Endodermal cell (in vitro differentiated cells): ENCODE results near the gene OTUD7B. TPM values are rescaled to one million over a fixed set of nuclear protein-coding genes. Genes with fewer than 3 reads are reported as not detected.

Experiments used
- DNase-seq: peaks from one replicate; pipeline ENCODE4 v3.0.0-alpha.2; 2017
- H3K27ac ChIP-seq: 2 replicates; pipeline ENCODE4 v1.5.1; 2013; ENCODE audit warnings: mild to moderate bottlenecking, low read depth, low read length, moderate library complexity
- H3K27me3 ChIP-seq: 2 replicates; pipeline ENCODE4 v1.6.1; 2013; ENCODE audit warnings: mild to moderate bottlenecking, low read length, moderate library complexity; ENCODE audit not compliant: insufficient read depth, control insufficient read depth, poor library complexity, severe bottlenecking
- H3K36me3 ChIP-seq: 2 replicates; pipeline ENCODE4 v1.7.0; 2013; ENCODE audit warnings: mild to moderate bottlenecking, low read length, moderate library complexity; ENCODE audit not compliant: control insufficient read depth, insufficient read depth
- H3K4me1 ChIP-seq: one replicate; pipeline ENCODE4 v1.7.0; 2013; ENCODE audit warnings: low read length; ENCODE audit not compliant: control insufficient read depth, insufficient read depth
- H3K4me3 ChIP-seq: 2 replicates; pipeline ENCODE4 v1.5.1; 2013; ENCODE audit warnings: mild to moderate bottlenecking, low read length, moderate library complexity
- H3K9ac ChIP-seq: 2 replicates; pipeline ENCODE4 v1.6.1; 2013; ENCODE audit warnings: mild to moderate bottlenecking, low read length, moderate library complexity; ENCODE audit not compliant: poor library complexity, severe bottlenecking; ENCODE audit errors: extremely low read depth
- H3K9me3 ChIP-seq: 2 replicates; pipeline ENCODE4 v1.6.1; 2013; ENCODE audit warnings: mild to moderate bottlenecking, low read length, moderate library complexity; ENCODE audit not compliant: control insufficient read depth
- H3K27ac Mint-ChIP-seq: 2 replicates; pipeline ENCODE4 v1.8.0; 2020; ENCODE audit warnings: mixed read lengths
- H3K27me3 Mint-ChIP-seq: 2 replicates; pipeline ENCODE4 v1.8.0; 2021; ENCODE audit warnings: mild to moderate bottlenecking, mixed read lengths; ENCODE audit not compliant: insufficient read depth
- H3K36me3 Mint-ChIP-seq: 2 replicates; pipeline ENCODE4 v1.8.0; 2020; ENCODE audit warnings: low read depth, mixed read lengths
- H3K4me1 Mint-ChIP-seq: 2 replicates; pipeline ENCODE4 v1.8.0; 2020; ENCODE audit warnings: mixed read lengths
- H3K4me3 Mint-ChIP-seq: 2 replicates; pipeline ENCODE4 v1.8.0; 2020; ENCODE audit warnings: mild to moderate bottlenecking, moderate library complexity, mixed read lengths
- H3K9me3 Mint-ChIP-seq: 2 replicates; pipeline ENCODE4 v1.8.0; 2020; ENCODE audit warnings: mild to moderate bottlenecking, mixed read lengths
- CTCF ChIP-seq: fragments of 200-600 bp; sonication (generic); conservative IDR thresholded peaks from 2 replicates; pipeline ENCODE4 v1.5.0; 2021; ENCODE audit warnings: antibody characterized with exemption, mild to moderate bottlenecking
- WGBS, 2 experiments: methylation state at CpG; one replicate each; pipeline versions ENCODE4 v1.1.5 to v1.1.7; 2013; ENCODE audit warnings: missing lambda C conversion rate in 2 of 2, mixed read lengths in 1 of 2; ENCODE audit not compliant: insufficient coverage in 1 of 2, insufficient read length in 1 of 2; 5-methylcytosine and 5-hydroxymethylcytosine counted together
- total RNA-seq, 2 donors: library from RNA; stranded (reverse); fragmentation: NEBNext Ultra II Directional in 1 of 2; extraction: Animal tissue kit (Norgen Biotek cat#: 25700) in 1 of 2; gene quantifications; 2 replicates in 1 of 2; 3 replicates in 1 of 2; pipeline ENCODE4 v1.2.1, GENCODE V29; 2021

The OTUD7B gene
- total RNA-seq, 2 donors from 2014 or later = 26.6 to 31.1 TPM

- TF ChIP-seq CTCF = no peak
- H3K27me3 Mint-ChIP-seq = peaks cover 10% of the 10 kb centered on the region
- H3K4me3 ChIP-seq = peak within 1 kb of the TSS; percentile 81
- 52 to 78% methylated on average over 44 to 65 of the region's 65 CpGs for WGBS, 2 experiments
- DNase-seq = peak; percentile 97
- peak within 1 kb of the TSS; percentile 94 for H3K27ac Mint-ChIP-seq
- H3K9me3 ChIP-seq = peaks cover 4% of the 10 kb centered on the region
- H3K4me1 Mint-ChIP-seq = peaks cover 2% of the 10 kb centered on the region
- H3K9me3 Mint-ChIP-seq = no peaks in the 10 kb centered on the region
- no peak within 1 kb of the TSS for H3K27ac ChIP-seq
- no peaks in the 10 kb centered on the region for H3K36me3 ChIP-seq
- peaks cover 8% of the 10 kb centered on the region for H3K36me3 Mint-ChIP-seq
- H3K9ac ChIP-seq = peak within 1 kb of the TSS; percentile 50
- peak within 1 kb of the TSS; percentile 78 for H3K4me3 Mint-ChIP-seq
- no peaks in the 10 kb centered on the region for H3K4me1 ChIP-seq
- H3K27me3 ChIP-seq = no peaks in the 10 kb centered on the region
Measured at GRCh38 chr1:149899460-149900284, 110.9 kb downstream of the OTUD7B start, which contains the start of gene BOLA1. Gene BOLA1 (plus strand): TSS chr1:149899568. CDS start chr1:149900060, 492 bp downstream.

- Histone ChIP-seq H3K4me3 (no peak overlapping the region), H3K4me1 (no peaks in the 10 kb centered on the region), H3K9me3 (peaks cover 4% of the 10 kb centered on the region), H3K27ac (no peak overlapping the region), H3K27me3 (no peaks in the 10 kb centered on the region), H3K9ac (no peak overlapping the region), H3K36me3 (no peaks in the 10 kb centered on the region)
- Mint-ChIP-seq H3K4me1 (peaks cover 2% of the 10 kb centered on the region), H3K36me3 (no peaks in the 10 kb centered on the region), H3K27me3 (peaks cover 10% of the 10 kb centered on the region), H3K4me3 (no peak overlapping the region), H3K9me3 (no peaks in the 10 kb centered on the region), H3K27ac (no peak overlapping the region)
- TF ChIP-seq CTCF = no peak
- WGBS, 2 experiments = 100% methylated on average over 1 to 4 of the region's 4 CpGs
- DNase-seq = no peak
Measured at GRCh38 chr1:149896575-149896974, 114.0 kb downstream of the OTUD7B start.

GRCh38 chr1:149888999-149889289, 121.6 kb downstream of the OTUD7B start:
- 44 to 60% methylated on average over 5 to 6 of the region's 6 CpGs for WGBS, 2 experiments
- H3K27ac ChIP-seq = peak overlapping the region; percentile 98
- no peak for TF ChIP-seq CTCF

More at GRCh38 chr1:149888999-149889289, 121.6 kb downstream of the OTUD7B start:
- H3K4me3 ChIP-seq = peak overlapping the region; percentile 89
- H3K36me3 ChIP-seq = no peaks in the 10 kb centered on the region
- Mint-ChIP-seq H3K4me1 (no peaks in the 10 kb centered on the region), H3K9me3 (no peaks in the 10 kb centered on the region), H3K27ac (no peak overlapping the region), H3K4me3 (no peak overlapping the region), H3K36me3 (no peaks in the 10 kb centered on the region), H3K27me3 (no peaks in the 10 kb centered on the region)
- H3K4me1 ChIP-seq = no peaks in the 10 kb centered on the region
- no peaks in the 10 kb centered on the region for H3K9me3 ChIP-seq
- H3K9ac ChIP-seq = peak overlapping the region; percentile 84
- DNase-seq = no peak
- H3K27me3 ChIP-seq = no peaks in the 10 kb centered on the region
